Measurements from ENCODE around the gene THAP4.
"Not testable (repeated sequence)": the region's sequence is repeated elsewhere in the genome, so short reads cannot be mapped to it uniquely, and the experiment has no call there.

Gene THAP4

DNA sequence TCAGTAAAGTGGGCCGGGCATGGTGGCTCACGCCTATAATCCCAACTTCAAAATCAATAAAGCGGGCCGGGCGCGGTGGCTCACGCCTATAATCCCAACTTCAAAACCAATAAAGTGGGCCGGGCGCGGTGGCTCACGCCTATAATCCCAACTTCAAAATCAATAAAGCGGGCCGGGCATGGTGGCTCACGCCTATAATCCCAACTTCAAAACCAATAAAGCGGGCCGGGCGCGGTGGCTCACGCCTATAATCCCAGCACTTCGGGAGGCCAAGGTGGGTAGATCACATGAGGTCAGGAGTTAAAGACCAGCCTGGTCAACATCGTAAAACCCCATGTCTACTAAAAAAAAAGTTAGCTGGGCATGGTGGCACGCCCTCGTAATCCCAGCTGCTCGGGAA lies 25.8 kb upstream of the THAP4 start:
- not testable (repeated sequence) for DNase-seq

DNA sequence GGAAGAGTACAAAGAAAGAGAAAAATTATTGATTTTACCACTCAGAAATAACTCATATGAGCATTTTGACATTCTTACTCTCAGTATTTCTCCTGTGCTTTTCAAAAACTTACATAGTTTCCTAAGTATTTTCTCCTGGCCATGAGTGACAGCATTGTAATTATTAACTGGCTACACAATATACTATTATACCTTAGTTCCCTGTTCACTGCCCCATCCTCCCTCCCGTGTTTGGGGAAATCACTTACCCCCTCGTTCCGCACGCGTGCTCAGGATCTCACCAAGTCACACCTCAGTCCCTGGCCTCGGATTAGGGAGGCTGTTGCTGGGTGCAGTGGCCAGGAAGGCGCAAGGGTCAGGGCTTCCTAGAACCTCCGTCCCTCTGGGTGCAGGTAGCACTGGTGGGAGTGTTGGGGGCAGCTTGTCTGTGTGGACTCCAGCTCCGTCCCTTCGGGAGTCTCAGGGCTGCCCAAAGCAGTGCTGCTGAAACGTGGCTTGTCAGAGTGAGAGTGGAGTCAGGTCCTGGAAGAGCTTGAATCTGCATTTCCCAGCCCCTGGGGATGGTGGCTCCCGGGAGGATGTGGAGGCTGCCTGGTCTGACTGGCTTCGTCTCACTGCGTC lies 23.7 kb upstream of the THAP4 start:
- no peak for DNase-seq

DNA sequence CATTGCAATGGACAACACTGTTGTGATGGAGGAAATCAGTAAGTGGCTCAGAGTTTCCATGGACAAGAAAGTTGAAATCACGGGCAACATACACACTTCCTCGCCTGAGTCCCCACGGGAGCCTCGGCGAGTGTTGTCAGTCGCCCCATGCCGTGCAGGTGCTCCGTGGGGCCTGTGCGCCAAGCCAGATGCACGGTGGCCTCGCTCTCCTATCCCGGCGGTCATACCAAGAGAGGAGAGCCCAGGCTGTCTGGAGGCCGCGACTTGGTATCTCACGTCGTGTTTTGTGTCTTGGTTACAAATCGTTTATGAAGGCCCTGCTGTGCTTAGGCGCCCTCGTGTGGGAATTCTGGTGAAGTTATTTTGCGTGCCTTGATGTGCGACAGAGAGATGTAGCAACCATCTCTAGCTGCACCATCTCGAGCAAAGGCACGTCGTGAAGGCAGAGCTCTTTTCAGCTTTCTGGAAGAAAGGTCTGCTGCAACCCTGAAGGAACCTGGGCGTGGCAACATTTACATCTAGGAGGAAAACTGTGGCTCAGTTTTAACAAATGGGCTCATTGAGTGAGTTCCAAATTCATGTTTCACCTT lies 22.3 kb upstream of the THAP4 start:
- no peak for DNase-seq

DNA sequence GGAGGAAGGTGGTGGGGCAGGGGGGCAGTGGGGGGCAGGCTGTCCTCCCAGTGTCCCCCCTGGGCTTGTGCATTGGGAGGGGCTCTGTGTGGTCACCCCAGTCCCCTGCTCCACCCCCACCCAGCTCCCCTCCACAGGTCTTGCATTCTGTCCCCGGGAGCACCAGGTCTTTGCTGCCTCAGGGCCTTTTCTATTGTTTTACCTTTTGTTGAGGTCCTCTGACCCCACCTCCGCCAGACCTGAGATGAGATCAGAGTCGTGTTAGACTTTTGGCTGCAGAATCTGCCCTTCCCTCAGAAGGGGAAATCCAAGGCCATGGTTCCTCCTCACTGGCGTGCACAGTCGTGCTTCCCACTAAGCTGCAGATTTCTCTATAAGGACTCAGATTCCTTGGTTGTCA lies 21.3 kb upstream of the THAP4 start:
- no peak for DNase-seq

DNA sequence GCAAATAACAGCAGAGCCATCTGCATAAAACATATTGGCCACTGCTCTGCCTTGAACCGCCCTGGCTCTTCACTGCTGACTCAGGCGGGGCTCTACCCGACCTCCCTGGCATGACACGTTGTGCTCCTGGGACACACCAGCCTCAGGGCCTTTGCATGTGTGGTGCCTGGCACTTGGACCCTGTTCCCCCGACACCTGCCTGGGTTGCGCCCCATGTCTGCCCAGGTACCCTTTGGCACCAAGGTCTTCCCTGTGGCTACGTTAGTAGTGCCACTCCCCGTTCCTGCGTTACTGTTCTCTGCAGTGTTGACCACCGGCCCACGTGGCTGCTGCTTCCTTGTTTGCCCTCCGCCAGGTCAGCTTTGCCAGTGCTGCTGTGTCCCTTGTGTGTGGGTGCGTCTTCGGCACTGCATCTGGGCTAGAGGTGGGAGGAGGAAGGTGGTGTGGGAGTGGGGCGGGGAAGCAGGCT lies 20.9 kb upstream of the THAP4 start:
- no peak for DNase-seq

DNA sequence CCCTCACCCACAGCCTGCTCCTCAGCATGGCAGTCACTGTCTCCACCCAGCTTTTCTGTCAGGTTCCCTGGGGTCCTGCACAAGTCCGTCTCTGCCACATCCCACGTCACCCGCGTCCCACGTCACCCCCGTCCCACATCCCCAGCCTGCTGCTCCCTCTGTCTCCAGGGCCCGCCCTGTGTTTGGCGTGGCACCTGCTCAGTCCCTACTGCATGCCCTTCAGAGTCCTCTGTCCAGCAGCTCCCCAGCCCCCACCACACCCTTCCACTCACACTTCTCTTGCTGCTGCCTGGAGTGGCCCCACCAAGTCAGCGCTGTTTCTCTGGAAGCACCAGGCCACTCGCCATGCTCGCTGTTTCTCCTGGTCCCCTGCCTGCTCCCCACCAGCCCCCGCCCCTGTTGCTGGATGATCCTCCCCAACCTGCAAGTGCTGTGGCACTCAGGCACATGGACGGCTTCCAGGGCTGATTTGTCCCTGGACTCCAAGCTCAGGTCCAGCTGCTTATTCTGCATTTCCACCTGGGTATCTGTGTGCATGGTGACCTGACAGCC lies 19.3 kb upstream of the THAP4 start:
- no peak for DNase-seq

DNA sequence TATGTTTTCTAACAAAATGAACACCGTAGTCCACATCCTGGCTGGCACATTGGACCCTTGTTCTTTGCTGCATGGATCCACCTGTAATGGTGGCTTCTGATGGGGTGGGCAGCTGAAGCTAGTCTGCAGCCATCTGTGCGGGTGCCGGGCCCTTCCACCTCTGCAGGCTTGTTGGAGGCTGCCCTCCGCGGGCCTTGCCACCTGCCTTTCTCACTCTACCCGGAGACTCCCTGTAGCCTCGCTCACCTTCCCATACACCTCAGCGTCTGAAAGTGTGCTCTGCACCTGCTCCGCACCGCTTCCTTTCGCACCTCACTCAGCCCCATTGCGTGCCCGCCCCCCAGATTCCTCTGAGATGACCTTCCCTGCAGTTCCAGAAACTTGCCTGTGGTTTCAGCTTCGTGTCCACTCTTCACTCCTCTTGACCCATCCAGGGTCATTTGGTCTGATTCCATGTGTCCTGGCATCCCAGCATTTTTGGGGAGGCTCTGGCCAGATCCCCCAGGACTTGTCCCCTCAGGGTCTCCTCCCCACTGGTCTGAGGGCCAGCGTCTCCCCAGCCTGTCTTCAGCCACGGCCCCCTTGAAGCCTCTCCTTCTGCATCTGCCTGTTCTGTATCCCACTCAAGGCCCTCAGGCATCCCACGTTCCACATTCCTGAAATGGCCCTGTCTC lies 18.7 kb upstream of the THAP4 start:
- no peak for DNase-seq

DNA sequence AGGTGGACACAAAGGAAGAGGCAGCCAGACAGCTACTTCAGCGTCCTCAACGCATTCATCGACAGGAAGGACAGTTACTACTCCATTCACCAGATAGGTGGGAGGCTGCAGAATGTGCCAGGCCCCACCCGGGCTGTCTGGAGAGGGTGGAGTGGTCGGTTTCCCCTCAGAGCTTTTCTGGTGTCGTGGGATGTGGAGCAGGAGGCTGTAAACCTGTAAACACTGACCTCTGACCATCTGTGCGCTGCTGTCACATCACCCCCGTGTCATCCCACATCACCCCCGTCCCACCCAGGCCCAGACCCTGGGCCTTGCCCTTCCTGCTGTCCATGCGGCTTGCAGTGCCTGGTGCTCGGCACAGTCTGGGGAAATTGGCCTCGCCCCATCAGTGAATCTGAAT lies 17.6 kb upstream of the THAP4 start:
- DNase-seq = no peak

DNA sequence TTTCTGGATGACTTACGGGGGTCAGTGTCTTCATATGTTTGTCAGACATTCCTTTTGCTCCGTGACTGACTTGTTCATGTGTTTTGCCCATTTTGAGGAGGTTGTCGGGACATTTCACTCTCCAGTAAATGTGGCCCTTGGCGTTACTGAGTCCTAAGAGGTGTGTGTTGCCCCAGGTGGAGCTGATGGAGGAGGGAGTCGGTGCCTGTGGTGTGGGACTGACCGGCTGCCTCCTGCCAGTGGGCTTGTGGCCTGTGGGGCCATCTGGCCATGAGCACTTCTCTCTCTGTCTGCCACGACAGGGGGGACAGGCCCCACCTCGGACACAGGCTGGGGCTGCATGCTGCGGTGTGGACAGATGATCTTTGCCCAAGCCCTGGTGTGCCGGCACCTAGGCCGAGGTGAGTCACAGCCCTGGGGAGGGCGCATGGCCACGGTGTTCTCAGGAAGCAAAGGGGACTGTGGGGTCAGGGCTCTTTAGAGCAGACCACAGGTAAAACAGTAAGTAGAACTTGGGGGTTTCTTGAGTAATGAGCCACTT lies 16.3 kb upstream of the THAP4 start:
- DNase-seq = no peak

DNA sequence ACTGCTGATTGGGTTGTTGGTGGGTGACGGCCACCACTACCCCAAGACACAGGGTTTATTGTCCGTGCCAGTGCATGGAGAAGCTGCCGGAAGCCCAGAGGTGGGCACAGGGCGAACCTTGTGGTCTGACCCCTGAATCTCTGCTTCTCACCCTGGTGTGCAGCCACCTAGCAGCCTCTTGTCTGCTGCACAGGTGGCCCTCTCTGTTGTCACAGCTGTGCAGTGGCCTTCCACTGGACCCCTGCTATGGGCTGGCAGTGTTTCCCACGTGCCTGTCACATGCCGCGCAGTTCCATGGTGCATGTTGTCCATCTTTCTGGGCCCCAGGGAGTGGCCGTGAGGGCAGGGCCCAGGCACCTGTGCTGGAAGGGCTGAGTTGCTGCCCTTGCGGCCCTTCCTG lies 15.8 kb upstream of the THAP4 start:
- DNase-seq = no peak

DNA sequence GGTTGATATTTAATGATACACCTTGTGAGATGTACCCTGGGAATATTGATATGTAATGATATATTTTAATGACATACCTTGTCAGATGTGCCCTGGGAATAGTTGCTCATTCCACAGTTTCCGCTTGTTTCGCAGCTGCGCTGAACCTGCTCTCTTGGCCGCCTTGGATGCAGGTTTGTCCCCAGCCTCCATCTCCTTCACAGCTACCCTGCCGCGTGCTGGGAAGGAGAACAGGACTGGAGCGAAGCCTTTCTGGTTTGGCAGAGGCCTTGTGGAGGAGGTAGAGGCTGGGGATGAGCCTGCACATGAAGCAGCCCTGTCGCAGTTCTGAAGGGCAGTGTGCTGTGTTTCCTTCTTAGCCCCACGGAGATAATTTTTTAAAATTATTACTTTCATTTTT lies 15.2 kb upstream of the THAP4 start:
- DNase-seq = no peak

DNA sequence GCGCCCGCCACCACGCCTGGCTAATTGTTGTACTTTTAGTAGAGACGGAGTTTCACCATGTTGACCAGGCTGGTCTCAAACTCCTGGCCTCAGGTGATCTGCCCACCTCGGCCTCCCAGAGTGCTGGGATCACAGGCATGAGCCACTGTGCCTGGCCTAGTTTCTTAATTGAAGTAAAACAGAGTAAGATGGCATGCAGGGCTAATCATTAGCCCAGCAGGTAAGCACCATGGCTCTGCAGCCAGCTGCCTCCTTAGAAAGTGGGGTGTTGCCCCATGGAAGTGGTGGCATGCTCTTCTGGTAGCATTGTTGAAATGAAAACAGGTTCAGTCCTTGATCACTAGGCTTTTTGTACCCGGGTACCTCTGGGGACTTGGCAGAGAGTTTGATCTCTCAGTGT lies 13.0 kb upstream of the THAP4 start:
- DNase-seq = no peak

DNA sequence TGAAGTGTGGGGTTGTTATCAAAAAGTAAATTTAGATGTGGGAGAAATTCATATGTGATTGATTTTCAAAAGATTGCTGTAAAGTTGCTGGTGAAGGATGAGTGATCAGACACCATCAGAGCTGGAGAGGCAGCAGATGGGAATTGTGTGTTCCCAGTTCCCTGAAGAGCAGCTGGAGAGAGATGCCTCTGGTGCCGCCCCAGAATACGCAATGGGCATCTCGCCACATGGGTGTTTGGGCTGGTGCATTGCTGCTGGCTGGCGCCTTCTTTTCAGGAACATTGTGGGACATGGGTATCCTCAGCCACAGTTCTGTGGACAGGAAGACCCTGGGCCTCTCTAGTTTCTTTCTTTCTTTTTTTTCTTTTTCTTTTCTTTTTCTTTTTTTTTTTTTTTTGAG lies 12.4 kb upstream of the THAP4 start:
- DNase-seq = no peak

DNA sequence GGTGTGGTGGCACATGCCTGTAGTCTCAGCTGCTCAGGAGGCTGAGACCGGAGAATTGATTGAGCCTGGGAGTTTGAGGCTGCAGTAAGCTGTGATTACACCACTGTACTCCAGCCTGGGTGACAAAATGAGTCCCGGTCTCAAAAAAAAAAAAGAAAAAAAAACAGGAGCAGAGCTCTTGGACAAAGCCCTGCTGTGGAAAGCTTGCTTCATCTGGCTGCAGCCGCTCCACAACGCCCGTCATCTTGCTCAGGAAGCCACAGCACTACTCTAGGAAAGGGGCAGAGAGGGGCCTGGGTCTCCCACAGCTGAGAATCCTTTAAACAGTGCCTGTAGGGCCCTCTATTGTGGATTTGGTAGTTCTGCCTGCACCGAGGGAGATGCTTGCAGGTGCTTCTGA lies 11.5 kb upstream of the THAP4 start:
- no peak for DNase-seq

DNA sequence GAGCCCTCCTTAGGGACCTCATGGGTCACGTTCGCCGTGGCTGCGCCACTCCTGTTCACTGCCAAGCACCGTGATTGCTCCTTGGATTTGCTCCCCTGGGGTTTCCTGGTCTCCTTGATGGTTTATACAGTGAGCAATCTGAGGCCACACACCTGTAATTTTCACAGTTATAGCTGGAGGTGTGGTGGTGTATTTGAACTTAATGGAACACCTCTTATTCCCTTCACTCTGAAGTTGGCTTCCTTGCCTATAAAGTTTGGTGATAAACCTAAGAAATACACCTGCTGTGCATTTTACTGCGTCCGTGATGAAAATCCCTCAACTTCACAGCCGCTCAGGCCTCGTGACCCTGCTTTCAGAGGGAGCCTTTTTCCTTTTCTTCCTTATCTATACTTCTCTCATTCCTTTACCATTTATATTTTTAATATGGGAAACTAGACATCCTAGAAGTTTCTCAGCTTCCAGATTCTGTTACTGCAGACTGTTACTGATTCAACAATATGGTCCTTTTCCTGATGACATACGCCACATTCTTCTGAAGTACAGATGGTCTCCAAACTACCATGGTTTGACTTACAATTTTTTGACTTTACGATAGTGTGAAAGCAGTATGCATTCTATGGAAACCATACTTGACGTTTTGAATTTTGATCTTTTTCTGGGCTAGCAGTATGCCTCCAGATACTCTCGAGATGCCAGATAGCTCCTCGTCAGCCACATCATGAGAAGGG lies 9.1 kb upstream of the THAP4 start:
- no peak for DNase-seq

DNA sequence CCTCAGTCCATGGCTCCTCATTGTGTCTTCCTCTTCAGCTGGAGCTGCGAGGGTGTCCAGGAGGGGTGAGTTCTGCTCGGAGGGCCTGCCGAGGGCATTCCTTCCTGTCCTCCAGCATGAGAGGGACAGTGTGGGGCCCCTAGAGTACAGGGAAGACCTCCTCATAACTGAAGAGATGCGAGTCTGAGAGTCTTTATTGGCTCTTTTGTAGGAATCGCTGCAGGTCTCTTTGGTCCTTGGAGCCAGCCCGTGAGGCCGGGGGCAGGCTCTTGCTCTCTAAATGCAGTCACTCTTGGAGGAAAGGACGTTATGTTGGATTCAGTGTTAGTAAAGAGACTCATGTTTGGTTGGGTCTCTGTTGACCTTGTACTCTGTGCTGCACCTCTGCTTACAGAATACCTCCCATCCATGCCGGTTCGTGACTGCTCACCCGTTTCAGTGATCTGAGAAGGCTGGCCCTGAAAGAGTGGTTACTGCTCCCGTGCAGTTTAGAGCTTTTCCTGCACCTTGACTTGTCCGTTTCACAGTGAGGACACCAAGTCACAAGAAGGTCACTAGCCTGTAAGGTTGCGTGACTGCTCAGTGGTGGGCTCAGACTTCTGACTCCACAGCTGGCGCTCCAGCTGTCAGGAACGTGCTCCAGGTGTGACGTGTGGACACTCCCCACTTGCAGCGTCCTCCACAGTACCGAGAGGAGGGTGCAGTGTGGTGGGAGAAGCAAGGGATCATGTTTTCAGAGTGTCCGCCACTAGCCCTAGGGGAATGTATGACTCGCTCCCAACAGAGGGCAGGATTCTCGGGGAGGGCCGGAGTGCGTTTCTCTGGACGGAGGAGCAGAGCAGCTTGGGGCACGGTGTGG lies 8.3 kb upstream of the THAP4 start:
- no peak for DNase-seq

DNA sequence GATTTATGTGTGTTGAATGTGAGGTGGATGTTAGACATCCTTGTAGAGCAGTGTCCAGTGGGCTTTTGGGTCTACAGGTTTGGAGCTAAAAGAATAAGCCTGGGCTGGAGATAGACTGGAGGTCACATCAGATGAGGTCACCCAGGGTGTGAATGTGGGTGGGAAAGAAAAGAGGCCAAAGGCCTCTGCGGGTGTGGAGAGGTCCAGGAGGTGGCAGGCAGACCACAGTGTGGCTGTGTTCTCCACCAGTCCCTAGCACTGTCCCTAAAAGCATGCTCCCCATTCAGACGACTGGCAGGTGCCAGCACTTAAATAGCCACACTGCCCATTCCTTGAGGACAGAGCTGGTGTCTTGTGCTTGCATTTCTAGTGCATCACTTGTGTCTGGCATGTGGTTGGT lies 4.7 kb upstream of the THAP4 start:
- DNase-seq = no peak

DNA sequence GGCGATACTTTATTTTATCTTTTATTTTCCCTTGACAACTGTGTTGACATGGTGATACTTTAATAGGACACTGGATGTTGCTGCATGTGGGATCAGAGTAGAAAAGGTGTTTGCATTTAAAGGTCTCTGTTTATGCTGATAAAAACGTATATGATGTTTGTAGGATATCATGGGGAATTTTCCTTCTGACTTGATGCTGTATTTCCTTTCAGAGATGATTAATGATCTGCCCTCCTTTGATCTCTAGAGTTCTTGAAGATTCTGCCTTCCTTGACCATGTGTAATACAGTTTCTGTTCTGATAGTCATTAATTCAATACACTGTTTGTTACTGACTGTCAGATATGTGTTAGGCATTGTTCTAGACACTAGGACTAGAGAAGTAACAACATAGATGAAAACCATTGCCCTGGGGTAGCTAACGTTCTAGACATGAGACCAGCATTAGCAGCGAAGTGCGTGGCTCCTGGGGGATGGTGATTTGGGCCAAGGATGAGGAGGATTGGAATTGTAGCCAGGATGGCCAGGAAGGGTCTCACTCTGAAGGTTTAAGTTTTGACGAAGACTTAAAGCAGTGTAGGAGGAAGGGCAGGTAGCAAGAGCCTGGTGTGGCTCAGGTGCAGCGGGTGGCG lies 3.3 kb upstream of the THAP4 start:
- no peak for DNase-seq

DNA sequence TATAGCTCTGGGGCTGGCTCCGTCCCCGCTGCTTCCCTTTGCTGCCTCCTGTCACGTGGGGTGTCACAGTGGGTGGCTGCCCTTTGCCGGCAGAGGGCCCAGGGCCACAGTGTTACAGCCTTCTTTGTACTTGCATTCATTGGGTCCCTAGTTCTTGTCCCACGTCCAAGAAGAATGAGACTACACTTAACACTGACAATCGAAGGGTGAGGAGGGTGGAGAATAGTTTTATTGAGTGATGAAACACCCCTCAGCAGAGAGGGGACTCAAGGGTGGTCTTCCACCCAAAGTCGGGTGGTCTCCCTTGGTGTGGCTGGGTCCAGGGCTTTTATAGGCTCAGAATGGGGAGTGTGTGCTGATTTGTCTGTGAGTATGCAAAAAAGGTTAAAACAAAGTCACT lies 2.4 kb upstream of the THAP4 start:
- no peak for DNase-seq

DNA sequence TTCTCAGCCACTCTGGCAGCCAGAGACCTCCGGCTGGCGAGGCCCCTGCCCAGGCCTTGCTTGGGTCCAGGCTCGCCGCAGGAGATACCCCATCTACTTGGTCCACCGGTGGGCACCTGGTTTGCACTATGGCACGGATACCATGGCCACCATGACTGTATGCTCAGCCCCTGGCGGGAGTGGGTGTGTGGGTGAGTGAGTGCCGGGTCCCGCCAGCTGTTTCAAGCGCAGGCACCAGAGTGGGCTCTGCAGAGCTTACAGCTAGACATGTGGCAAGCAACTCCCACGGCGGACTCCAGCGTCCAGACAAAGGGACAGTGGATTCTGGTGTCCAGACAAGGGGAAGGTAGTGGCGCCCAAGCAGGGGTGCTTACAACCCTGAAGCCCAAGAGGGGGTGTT lies 2.0 kb upstream of the THAP4 start:
- no peak for DNase-seq

DNA sequence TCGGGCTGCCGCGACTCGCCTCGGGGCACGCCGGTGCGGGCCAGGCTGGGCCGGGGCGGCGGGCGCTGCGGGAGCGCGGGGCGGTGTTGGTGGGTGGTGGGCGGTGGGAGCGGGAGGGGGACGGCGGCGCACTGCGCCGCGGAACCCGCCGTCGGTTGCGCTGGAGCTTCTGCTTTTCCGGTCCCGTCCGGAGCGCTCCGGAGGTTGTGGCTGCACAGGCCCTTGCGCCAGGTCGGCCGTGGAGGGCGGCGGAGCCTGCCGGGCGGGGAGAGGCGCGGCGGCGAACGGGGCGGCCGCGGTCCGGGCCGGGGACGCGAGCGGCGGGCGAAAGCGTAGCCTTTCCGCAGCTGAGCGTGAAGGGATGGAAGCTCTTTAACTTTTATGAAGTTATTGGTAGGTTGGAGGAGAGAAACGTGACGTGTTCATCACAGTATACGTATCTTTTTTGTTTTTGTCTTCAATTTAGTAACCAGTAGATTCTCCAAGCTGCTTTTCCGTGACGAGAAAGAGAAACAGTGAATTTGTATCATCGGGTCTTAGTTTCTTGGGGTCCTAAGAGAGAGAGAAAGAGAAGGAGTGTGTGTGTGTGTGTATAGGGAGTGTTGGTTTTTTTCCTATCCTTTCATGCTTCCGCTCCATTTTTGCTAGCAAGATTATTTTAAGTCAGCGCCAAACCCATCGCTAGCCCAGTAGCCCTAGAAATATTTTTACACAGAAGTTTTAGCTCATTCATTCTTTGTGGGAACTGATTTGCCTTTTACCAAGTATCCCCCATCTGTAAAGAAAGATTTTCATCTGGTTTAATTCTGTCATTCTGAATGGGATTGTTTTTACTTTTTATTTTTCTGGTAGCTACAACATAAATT lies 1.1 kb upstream of the THAP4 start:
- no peak for DNase-seq

Measured in activated CD8-positive, alpha-beta memory T cell treated with anti-CD3 and anti-CD28 coated beads, Interleukin-2, amount 50 U/mL, for 4 hours (primary cell).